ENCODE data around the gene RBPJL.

The RBPJL gene

DNA sequence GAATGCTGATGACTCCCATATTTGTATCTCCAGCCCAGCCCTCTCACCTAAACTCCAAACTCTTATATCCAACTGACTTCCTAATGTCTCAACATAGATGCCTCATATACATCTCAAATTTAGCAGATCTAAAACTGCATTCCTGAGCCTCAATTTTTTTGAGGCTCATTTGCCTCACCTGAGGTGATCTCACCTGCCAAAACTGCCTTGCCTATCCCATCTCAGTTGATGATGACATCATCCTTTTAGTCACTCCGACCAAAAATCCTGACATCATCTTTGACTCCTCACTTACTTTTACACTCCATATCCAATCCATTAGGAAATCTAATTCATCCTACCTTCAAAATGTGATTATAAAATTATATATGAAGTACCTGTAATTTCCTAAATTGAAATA, 26.6 kb upstream of the RBPJL start:
- no peak overlapping the region for H3K4me3 ChIP-seq (ENCODE audit: low read length)
- H3K27me3 ChIP-seq (ENCODE audit: insufficient read depth, low read length): no peaks in the 10 kb centered on the region
- H3K9ac ChIP-seq (ENCODE audit: low read depth, low read length): no peak overlapping the region
- H3K9me3 ChIP-seq (ENCODE audit: insufficient read depth, low read depth, low read length): no peaks in the 10 kb centered on the region
- WGBS: 90% methylated on average over 1 of the region's 1 CpG
- no peaks in the 10 kb centered on the region for H3K36me3 ChIP-seq (ENCODE audit: insufficient read depth, low read length)
- H3K27ac ChIP-seq (ENCODE audit: low read depth, low read length): no peak overlapping the region
- no peaks in the 10 kb centered on the region for H3K4me1 ChIP-seq (ENCODE audit: insufficient read depth, low read length)

DNA sequence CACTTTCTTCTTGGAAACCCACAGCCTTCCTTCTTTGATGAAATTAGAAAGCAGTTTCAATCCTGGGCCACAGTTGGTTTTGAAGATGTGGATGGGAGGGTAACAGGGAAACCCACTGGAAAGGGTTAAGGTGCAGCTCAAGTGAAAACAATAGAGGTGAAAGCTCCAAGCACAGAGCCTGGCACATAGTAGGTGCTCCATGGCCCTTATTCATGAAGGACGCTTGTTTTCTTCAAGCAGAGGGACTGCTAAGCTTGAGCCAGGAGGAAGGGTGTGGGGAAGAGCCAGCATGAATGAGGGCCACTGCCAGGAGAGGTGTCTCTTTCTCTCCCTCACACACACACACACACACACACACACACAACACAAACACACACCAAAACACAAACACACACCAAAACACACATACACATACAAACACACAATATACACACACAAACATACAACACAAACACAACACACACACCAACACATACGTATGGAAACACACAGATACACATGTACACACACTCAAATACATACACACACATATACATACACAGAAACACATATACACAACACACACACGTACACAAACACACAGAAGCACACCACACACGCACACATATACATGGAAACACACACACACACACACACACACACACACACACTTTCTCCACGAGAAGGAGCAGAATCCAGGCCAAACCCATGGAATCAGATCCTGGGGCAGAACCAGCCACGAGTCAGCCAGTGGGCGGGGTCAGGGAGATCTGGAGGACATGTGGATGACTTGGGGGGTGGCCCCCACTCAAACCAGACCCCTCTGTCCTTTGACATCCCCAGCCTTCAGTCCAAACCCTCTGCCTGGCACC, 23.7 kb upstream of the RBPJL start:
- Histone ChIP-seq H3K27me3 (ENCODE audit: insufficient read depth, low read length) (no peaks in the 10 kb centered on the region), H3K9ac (ENCODE audit: low read depth, low read length) (no peak overlapping the region), H3K4me3 (ENCODE audit: low read length) (no peak overlapping the region), H3K4me1 (ENCODE audit: insufficient read depth, low read length) (no peaks in the 10 kb centered on the region), H3K36me3 (ENCODE audit: insufficient read depth, low read length) (no peaks in the 10 kb centered on the region), H3K9me3 (ENCODE audit: insufficient read depth, low read depth, low read length) (no peaks in the 10 kb centered on the region), H3K27ac (ENCODE audit: low read depth, low read length) (no peak overlapping the region)
- WGBS: 82% methylated on average over 7 of the region's 7 CpGs

DNA sequence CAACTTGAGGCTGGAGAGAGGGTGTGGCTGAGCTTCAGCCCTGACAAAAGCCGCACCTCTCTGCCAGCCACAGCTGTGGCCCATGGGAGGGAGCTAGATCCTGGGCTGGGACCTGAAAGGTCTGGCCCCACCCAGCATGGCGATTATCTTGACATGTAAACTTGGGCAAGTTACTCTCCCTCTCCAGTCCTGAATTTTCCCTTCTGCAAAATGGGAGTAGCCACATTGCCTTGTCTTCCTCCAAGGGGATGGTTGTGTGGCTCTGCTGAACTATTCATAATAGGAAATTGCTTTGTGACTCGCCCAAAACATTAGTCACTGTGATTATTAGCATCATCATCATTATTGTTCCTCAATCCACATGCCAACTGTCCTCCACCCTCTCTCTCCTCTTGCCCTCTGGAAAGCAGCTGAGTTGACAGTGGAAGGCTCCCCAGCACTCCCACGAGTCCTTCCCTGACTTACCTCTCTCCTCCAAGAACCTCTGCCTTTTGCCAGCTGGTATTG, 23.0 kb upstream of the RBPJL start:
- Histone ChIP-seq H3K27ac (ENCODE audit: low read depth, low read length) (no peak overlapping the region), H3K4me1 (ENCODE audit: insufficient read depth, low read length) (no peaks in the 10 kb centered on the region), H3K9me3 (ENCODE audit: insufficient read depth, low read depth, low read length) (no peaks in the 10 kb centered on the region), H3K27me3 (ENCODE audit: insufficient read depth, low read length) (no peaks in the 10 kb centered on the region), H3K9ac (ENCODE audit: low read depth, low read length) (no peak overlapping the region), H3K36me3 (ENCODE audit: insufficient read depth, low read length) (no peaks in the 10 kb centered on the region), H3K4me3 (ENCODE audit: low read length) (no peak overlapping the region)
- WGBS: 68% methylated on average over 4 of the region's 4 CpGs

DNA sequence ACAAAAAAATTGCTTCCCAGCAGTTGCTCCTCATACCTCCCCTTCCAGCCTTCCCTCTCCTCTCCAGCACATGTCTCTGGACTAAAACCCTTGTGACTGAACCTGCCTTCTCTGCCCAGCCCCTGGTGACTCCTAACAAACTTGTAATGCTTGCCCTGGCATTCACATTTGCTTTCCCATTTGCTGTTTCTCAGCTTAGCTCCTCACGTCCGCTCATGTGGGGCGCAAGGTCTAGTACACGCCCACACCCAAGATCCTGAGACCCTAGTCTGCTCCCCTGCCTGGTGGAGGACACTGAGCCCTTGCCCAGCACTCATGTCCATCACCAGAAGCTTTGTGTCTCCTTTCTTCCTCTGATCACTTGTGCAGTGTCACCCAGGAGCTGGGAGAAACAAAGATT, 18.3 kb upstream of the RBPJL start:
- 94% methylated on average over 4 of the region's 4 CpGs for WGBS
- H3K27ac ChIP-seq (ENCODE audit: low read depth, low read length): no peak overlapping the region
- no peak overlapping the region for H3K9ac ChIP-seq (ENCODE audit: low read depth, low read length)
- no peaks in the 10 kb centered on the region for H3K36me3 ChIP-seq (ENCODE audit: insufficient read depth, low read length)
- peaks cover 26% of the 10 kb centered on the region for H3K27me3 ChIP-seq (ENCODE audit: insufficient read depth, low read length)
- peaks cover 6% of the 10 kb centered on the region; the same call in 1 of the 2 replicates for H3K4me1 ChIP-seq (ENCODE audit: insufficient read depth, low read length)
- no peaks in the 10 kb centered on the region for H3K9me3 ChIP-seq (ENCODE audit: insufficient read depth, low read depth, low read length)
- H3K4me3 ChIP-seq (ENCODE audit: low read length): no peak overlapping the region

DNA sequence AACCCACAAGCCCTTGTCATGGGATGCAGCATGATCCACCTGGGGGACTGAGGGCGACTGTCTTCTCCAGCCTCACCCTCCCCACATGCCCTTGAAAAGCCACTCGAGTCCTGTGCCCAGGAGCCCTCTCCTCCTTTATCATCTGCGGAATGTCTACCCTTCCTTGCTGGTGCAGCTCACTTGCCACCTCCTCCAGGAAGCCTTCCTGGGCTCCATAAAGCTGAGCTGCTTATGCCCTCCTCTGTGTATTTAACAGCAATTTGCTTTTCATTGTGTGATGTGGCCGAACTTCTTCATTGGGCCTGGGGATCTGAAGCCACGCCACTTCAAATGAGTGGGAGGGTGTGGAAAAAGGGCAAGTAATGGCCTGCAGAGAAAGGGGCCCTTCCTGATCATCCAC, 17.8 kb upstream of the RBPJL start:
- H3K27ac ChIP-seq (ENCODE audit: low read depth, low read length): no peak overlapping the region
- 95% methylated on average over 5 of the region's 5 CpGs for WGBS
- H3K36me3 ChIP-seq (ENCODE audit: insufficient read depth, low read length): no peaks in the 10 kb centered on the region
- H3K4me3 ChIP-seq (ENCODE audit: low read length): no peak overlapping the region
- no peak overlapping the region for H3K9ac ChIP-seq (ENCODE audit: low read depth, low read length)
- H3K27me3 ChIP-seq (ENCODE audit: insufficient read depth, low read length): peaks cover 29% of the 10 kb centered on the region
- no peaks in the 10 kb centered on the region for H3K9me3 ChIP-seq (ENCODE audit: insufficient read depth, low read depth, low read length)
- H3K4me1 ChIP-seq (ENCODE audit: insufficient read depth, low read length): peaks cover 6% of the 10 kb centered on the region; the same call in 1 of the 2 replicates

DNA sequence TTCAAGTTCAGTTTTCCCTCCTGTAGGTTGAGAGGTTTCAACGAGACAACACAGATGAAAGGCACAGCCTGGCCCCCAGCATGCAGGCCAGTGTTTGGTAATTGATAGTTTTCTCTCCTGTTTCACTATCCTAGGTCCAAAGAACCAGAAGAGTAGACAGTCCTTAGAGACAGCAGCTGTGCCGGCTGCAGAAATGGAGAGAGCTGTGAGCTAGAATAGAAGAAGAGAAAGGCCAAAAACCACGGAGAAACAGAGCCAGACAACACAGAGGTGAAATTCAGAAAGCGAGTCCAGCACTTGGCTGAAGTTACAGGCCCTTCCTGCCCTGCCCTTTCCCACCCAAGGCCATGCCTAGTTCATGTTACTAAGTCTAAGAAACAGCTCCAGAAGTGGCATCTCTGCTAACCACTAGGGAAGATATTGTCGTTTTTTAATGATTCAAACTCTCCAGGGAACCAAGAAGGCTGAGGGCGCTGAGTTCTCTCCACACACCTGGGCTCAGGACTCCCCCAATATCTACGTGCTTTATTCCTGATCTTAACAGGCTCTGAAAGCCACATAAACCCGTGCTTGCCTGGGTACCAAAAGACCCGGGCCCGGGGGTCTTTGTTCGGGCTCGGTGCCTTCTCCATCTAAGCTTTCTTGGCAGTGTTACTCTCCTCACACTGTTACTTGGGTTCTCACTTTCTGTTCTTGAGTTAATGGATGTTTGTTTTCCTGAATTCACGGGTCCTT, 16.5 kb upstream of the RBPJL start:
- Histone ChIP-seq H3K4me3 (ENCODE audit: low read length) (no peak overlapping the region), H3K4me1 (ENCODE audit: insufficient read depth, low read length) (peaks cover 6% of the 10 kb centered on the region; the same call in 1 of the 2 replicates), H3K9me3 (ENCODE audit: insufficient read depth, low read depth, low read length) (peaks cover 10% of the 10 kb centered on the region), H3K9ac (ENCODE audit: low read depth, low read length) (no peak overlapping the region), H3K36me3 (ENCODE audit: insufficient read depth, low read length) (no peaks in the 10 kb centered on the region), H3K27ac (ENCODE audit: low read depth, low read length) (no peak overlapping the region), H3K27me3 (ENCODE audit: insufficient read depth, low read length) (peaks cover 37% of the 10 kb centered on the region)
- whole genome bisulfite sequencing: 83% methylated on average over 13 of the region's 13 CpGs

DNA sequence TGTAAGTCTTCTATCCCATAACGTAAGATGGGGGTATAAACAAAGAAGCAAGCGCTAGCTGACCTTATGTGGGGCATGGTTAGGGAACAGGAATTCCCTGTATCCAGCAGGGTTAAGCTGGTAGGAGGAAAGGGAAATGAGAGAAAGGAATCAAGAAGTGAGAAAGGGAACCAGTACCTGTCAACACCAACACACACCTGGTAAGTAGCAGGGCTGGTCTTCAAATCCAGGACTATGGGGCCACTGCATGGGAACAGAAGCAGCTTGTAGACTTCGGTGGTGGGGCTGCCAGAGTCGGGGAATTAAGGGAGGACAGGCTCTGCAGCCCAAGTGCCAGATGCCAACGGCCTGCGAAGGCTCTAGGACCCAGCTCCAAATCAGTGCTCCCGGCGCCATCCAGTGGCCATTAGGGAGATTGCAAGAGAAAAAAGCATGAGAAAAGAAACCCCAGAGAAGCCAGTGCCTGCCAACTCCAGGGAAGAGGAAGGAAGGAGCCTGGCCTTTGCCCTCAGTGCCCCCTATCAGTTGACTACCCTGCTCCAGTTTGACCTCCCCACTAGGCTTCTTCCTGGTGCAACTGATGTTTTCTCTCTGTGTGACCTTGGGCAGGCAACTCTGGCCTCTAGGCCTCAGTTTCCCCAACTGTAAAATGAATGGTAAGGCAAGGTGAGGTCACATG, 15.8 kb upstream of the RBPJL start:
- Histone ChIP-seq H3K9me3 (ENCODE audit: insufficient read depth, low read depth, low read length) (peaks cover 12% of the 10 kb centered on the region), H3K27me3 (ENCODE audit: insufficient read depth, low read length) (peaks cover 37% of the 10 kb centered on the region), H3K4me3 (ENCODE audit: low read length) (no peak overlapping the region), H3K36me3 (ENCODE audit: insufficient read depth, low read length) (no peaks in the 10 kb centered on the region), H3K4me1 (ENCODE audit: insufficient read depth, low read length) (peaks cover 6% of the 10 kb centered on the region; the same call in 1 of the 2 replicates), H3K27ac (ENCODE audit: low read depth, low read length) (no peak overlapping the region), H3K9ac (ENCODE audit: low read depth, low read length) (no peak overlapping the region)
- WGBS: 19% methylated on average over 8 of the region's 8 CpGs

DNA sequence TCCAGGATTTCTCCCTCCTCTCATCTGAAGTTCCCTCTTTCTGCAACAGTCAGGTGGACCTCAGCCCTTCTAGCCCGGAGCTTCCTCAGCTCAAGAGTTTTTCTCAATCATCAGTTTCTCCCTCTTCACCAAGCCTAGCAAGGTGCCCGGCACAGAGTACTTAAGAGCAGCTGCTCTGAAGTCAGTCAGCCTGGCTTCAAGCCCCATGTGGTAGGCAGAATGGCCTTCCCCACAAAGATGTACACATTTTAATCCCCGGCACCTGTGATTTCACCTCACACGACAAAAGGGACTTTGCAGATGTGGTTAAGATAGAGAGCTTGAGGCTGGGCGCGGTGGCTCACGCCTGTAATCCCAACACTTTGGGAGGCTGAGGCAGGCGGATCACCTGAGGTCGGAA, 15.1 kb upstream of the RBPJL start:
- WGBS: 91% methylated on average over 9 of the region's 9 CpGs
- H3K4me3 ChIP-seq (ENCODE audit: low read length): no peak overlapping the region

DNA sequence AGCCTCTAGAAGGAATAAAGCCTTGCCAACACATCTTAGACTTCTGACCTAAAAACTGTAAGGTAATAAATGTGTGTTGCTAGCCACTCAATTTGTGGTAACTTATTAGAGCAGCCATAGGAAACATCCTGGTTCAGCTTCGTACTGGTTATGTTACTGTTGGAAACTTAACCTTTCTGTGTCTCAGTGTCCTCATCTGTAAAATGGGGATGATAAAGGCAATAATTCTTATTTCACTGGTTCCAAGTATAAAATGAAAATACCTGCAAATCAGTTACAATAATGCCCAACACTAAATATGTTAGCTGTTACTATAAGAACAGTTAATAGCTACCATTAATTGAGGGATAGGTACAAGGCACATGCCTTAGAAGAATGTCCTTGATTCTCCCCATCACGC, 14.3 kb upstream of the RBPJL start:
- peaks cover 37% of the 10 kb centered on the region for H3K27me3 ChIP-seq (ENCODE audit: insufficient read depth, low read length)
- H3K9ac ChIP-seq (ENCODE audit: low read depth, low read length): no peak overlapping the region
- 93% methylated on average over 2 of the region's 2 CpGs for WGBS
- H3K27ac ChIP-seq (ENCODE audit: low read depth, low read length): no peak overlapping the region
- no peak overlapping the region for H3K4me3 ChIP-seq (ENCODE audit: low read length)
- H3K9me3 ChIP-seq (ENCODE audit: insufficient read depth, low read depth, low read length): peaks cover 12% of the 10 kb centered on the region
- no peaks in the 10 kb centered on the region for H3K36me3 ChIP-seq (ENCODE audit: insufficient read depth, low read length)
- peaks cover 6% of the 10 kb centered on the region; the same call in 1 of the 2 replicates for H3K4me1 ChIP-seq (ENCODE audit: insufficient read depth, low read length)

More for the DNA sequence above, 15.1 kb upstream of the RBPJL start:
- Histone ChIP-seq H3K9ac (ENCODE audit: low read depth, low read length) (no peak overlapping the region), H3K9me3 (ENCODE audit: insufficient read depth, low read depth, low read length) (peaks cover 12% of the 10 kb centered on the region), H3K27ac (ENCODE audit: low read depth, low read length) (no peak overlapping the region), H3K36me3 (ENCODE audit: insufficient read depth, low read length) (no peaks in the 10 kb centered on the region), H3K27me3 (ENCODE audit: insufficient read depth, low read length) (peaks cover 37% of the 10 kb centered on the region), H3K4me1 (ENCODE audit: insufficient read depth, low read length) (peaks cover 6% of the 10 kb centered on the region; the same call in 1 of the 2 replicates)

DNA sequence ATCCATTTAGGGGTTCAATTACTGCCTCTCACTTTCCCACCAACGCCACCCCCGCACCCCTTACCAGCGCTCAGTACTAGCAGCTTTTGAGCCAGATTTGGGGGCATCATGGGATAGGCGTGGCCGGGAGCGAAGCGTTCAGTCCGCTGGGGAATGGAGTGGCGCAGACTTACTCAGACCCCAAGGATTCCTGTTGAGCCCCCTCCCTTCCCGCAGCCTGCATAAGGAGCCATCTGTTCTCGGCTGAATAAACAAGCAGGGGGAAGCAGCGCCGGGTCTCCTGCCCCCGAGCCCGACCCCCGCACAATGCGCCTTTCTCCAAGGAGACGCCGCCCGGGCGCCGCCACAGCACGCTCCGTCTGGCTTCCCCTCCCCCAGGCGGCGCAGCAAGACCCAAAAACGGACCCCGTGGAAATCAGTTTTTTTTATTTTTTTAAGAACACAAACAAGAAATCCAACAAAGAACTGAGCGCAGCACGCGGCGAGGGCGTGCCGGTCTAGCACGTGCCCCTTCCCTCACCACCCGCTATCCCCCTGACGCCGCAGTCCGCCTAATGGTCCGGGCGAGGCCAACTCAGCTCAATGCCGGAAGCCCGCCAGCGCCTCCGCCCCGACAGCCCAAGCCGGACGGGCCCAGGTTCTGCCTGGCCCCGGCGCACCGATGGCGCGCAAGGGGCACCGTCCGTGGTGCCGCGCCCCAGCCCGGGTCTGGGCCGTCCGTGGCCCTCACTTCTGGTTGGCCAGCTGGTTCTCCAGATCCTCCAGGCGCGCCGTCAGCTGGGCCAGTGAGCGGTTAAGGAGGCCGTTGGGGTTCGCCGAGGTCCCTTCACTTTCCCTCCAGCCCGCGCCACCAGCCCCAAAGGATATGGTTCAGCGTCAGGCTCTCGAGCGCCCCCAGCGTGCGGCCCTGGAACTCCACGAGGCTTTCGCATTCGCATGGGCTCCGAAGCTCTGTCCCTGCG, 13.3 kb upstream of the RBPJL start:
- Histone ChIP-seq H3K4me3 (ENCODE audit: low read length) (peak overlapping the region; percentile 64), H3K9me3 (ENCODE audit: insufficient read depth, low read depth, low read length) (peaks cover 12% of the 10 kb centered on the region), H3K27me3 (ENCODE audit: insufficient read depth, low read length) (peaks cover 37% of the 10 kb centered on the region), H3K27ac (ENCODE audit: low read depth, low read length) (peak overlapping the region; percentile 64), H3K36me3 (ENCODE audit: insufficient read depth, low read length) (no peaks in the 10 kb centered on the region), H3K4me1 (ENCODE audit: insufficient read depth, low read length) (peaks cover 6% of the 10 kb centered on the region; the same call in 1 of the 2 replicates), H3K9ac (ENCODE audit: low read depth, low read length) (peak overlapping the region; percentile 83)
- WGBS: 3% methylated on average over 79 of the region's 79 CpGs
